GM23248 (cell line): Measurements from ENCODE around the gene WSB1. TPM values are rescaled to one million over a fixed set of nuclear protein-coding genes. Genes with fewer than 3 reads are reported as not detected.

ENCODE experiments used
- DNase-seq: peaks from one replicate; pipeline ENCODE4 v3.0.0-alpha.2; 2015
- H2AFZ ChIP-seq: fragments of 200-600 bp; sonication (generic); 2 replicates; pipeline ENCODE4 v1.6.1; 2016; ENCODE audit warnings: antibody characterized with exemption
- H3F3A ChIP-seq: fragments of 200-600 bp; sonication (generic); 2 replicates; pipeline ENCODE4 v1.6.1; 2016; ENCODE audit warnings: mild to moderate bottlenecking, antibody characterized with exemption, mixed run types; ENCODE audit not compliant: insufficient read depth
- H3K27ac ChIP-seq: fragments of 200-600 bp; sonication (generic); 2 replicates; pipeline ENCODE4 v1.5.1; 2016; ENCODE audit warnings: mild to moderate bottlenecking
- H3K27me3 ChIP-seq: fragments of 200-600 bp; sonication (generic); replicated peaks from 2 replicates; pipeline ENCODE4 v1.6.1; 2016; ENCODE audit warnings: mild to moderate bottlenecking; ENCODE audit not compliant: insufficient read depth
- H3K36me3 ChIP-seq: fragments of 200-600 bp; sonication (generic); 2 replicates; pipeline ENCODE4 v1.6.1; 2016; ENCODE audit warnings: low read depth, mild to moderate bottlenecking
- H3K4me1 ChIP-seq: fragments of 200-600 bp; sonication (generic); 2 replicates; pipeline ENCODE4 v1.6.1; 2016; ENCODE audit warnings: mild to moderate bottlenecking; ENCODE audit not compliant: insufficient read depth
- H3K4me2 ChIP-seq: fragments of 200-600 bp; sonication (generic); one replicate; pipeline ENCODE4 v1.6.1; 2016; ENCODE audit warnings: mild to moderate bottlenecking; ENCODE audit not compliant: unreplicated experiment
- H3K4me3 ChIP-seq: fragments of 200-600 bp; sonication (generic); 2 replicates; pipeline ENCODE4 v1.5.1; 2016; ENCODE audit warnings: mild to moderate bottlenecking
- H3K79me2 ChIP-seq: fragments of 200-600 bp; sonication (generic); 2 replicates; pipeline ENCODE4 v1.6.1; 2016; ENCODE audit warnings: mild to moderate bottlenecking; ENCODE audit not compliant: insufficient read depth
- H3K9ac ChIP-seq: fragments of 200-600 bp; sonication (generic); 2 replicates; pipeline ENCODE4 v1.6.1; 2016; ENCODE audit warnings: mild to moderate bottlenecking
- H3K9me2 ChIP-seq: fragments of 200-600 bp; sonication (generic); 2 replicates; pipeline ENCODE4 v1.6.1; 2016; ENCODE audit warnings: mixed run types, mild to moderate bottlenecking, moderate library complexity; ENCODE audit not compliant: insufficient read depth
- H3K9me3 ChIP-seq: fragments of 200-600 bp; sonication (generic); one replicate; pipeline ENCODE4 v1.6.1; 2017; ENCODE audit warnings: low read depth
- H4K20me1 ChIP-seq: fragments of 200-600 bp; sonication (generic); 2 replicates; pipeline ENCODE4 v1.6.0; 2016; ENCODE audit not compliant: insufficient read depth
- EZH2 ChIP-seq: fragments of 200-600 bp; sonication (generic); IDR thresholded peaks from 2 replicates; pipeline ENCODE4 v1.6.1; 2018; ENCODE audit warnings: antibody characterized with exemption, mild to moderate bottlenecking; ENCODE audit not compliant: insufficient read depth, poor library complexity, severe bottlenecking
- EZH2phosphoT487 ChIP-seq: fragments of 200-600 bp; sonication (generic); IDR thresholded peaks from 2 replicates; pipeline ENCODE4 v1.6.1; 2018; ENCODE audit warnings: antibody characterized with exemption, moderate library complexity, mild to moderate bottlenecking, low read depth; ENCODE audit not compliant: insufficient read depth
- WGBS, 2 experiments: methylation state at CpG; one replicate each; pipeline ENCODE4 v1.1.6; 2015 to 2017; ENCODE audit warnings: low lambda C conversion rate in 2 of 2, low coverage in 1 of 2; ENCODE audit errors: missing lambda C conversion rate in 2 of 2; 5-methylcytosine and 5-hydroxymethylcytosine counted together
- in situ Hi-C: fragments of 300-500 bp; cut with MboI; formaldehyde crosslinking; loops from 2 replicates; pipeline ENCODE4 v1.15.0; 2020
- polyA plus RNA-seq: library from polyadenylated mRNA; unstranded; fragments of >200 nt; fragmentation: Nextera tagmentation; extraction: Ambion mirVana; gene quantifications from 2 replicates; pipeline ENCODE4 v1.2.1, GENCODE V29; 2016
- total RNA-seq: library from RNA; depleted of rRNA; stranded (reverse); fragments of >200 nt; shearing (Covaris generic); gene quantifications from 2 replicates; pipeline ENCODE4 v1.2.3, GENCODE V29; 2014

Gene WSB1
- total and polyA plus RNA-seq, 2 experiments from 2014 or later, result 127 to 135 TPM

DNA sequence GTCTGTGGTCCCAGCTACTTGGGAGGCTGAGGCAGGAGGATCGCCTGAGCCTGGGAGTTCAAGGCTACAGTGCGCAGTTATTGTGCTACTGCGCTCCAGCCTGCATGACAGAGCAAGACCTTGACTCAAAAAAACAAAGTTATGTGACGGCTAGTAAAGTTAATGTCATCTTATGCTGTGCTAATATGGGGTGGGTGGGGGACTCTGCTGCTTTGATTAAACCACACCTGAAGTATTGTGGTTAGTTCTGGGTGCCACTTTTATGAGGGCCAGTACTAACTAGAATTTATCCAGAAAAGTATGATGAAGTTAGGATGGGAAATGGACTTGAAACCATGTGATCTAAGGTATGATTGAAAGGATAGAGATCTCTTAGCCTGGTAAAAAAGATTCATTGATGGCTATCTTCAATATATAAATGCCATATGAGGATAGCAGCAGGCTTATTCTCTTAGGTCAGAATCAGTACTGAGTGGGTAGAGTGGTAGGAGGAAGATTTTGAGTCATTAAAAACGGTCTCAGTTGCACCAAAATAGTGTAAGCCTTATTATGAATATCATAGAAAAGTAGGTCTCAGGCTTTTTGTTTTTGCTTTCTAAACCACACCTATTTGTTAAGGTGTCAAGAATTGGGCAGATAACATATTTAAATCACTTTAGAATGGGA is 5.6 kb downstream of the WSB1 start:
- H2AFZ ChIP-seq, result no peak overlapping the region
- H3K9ac ChIP-seq, result no peak overlapping the region
- H3F3A ChIP-seq, result peaks cover 42% of the 10 kb centered on the region
- no peak overlapping the region for H3K4me2 ChIP-seq
- peaks cover 12% of the 10 kb centered on the region for H3K36me3 ChIP-seq
- peaks cover 25% of the 10 kb centered on the region for H3K4me1 ChIP-seq
- DNase-seq, result no peak
- H3K79me2 ChIP-seq, result peaks cover 100% of the 10 kb centered on the region
- 73 to 78% methylated on average over 5 of the region's 5 CpGs for WGBS, 2 experiments
- H4K20me1 ChIP-seq, result peaks cover 20% of the 10 kb centered on the region; the same call in 1 of the 2 replicates
- no peaks in the 10 kb centered on the region for H3K9me3 ChIP-seq
- H3K27ac ChIP-seq, result no peak overlapping the region
- in situ Hi-C loops, result no loop called here
- no peak for TF ChIP-seq EZH2
- TF ChIP-seq EZH2phosphoT487, result no peak
- no peaks in the 10 kb centered on the region for H3K9me2 ChIP-seq
- H3K27me3 ChIP-seq, result no peaks in the 10 kb centered on the region
- no peak overlapping the region for H3K4me3 ChIP-seq

- Histone ChIP-seq H3F3A (peaks cover 26% of the 10 kb centered on the region), H3K4me3 (no peak overlapping the region), H3K36me3 (peaks cover 51% of the 10 kb centered on the region), H3K4me2 (no peak overlapping the region), H3K9me2 (no peaks in the 10 kb centered on the region), H3K79me2 (peaks cover 100% of the 10 kb centered on the region), H3K27ac (no peak overlapping the region), H2AFZ (no peak overlapping the region), H4K20me1 (peaks cover 24% of the 10 kb centered on the region; the same call in 1 of the 2 replicates), H3K9ac (no peak overlapping the region), H3K4me1 (peaks cover 12% of the 10 kb centered on the region), H3K27me3 (no peaks in the 10 kb centered on the region), H3K9me3 (no peaks in the 10 kb centered on the region)
- 96 to 98% methylated on average over 2 of the region's 2 CpGs for WGBS, 2 experiments
- in situ Hi-C loops, result no loop called here
- TF ChIP-seq EZH2phosphoT487 (no peak), EZH2 (no peak)
- DNase-seq, result no peak
Measured at GRCh38 chr17:27303734-27304133, 9.8 kb downstream of the WSB1 start.

DNA sequence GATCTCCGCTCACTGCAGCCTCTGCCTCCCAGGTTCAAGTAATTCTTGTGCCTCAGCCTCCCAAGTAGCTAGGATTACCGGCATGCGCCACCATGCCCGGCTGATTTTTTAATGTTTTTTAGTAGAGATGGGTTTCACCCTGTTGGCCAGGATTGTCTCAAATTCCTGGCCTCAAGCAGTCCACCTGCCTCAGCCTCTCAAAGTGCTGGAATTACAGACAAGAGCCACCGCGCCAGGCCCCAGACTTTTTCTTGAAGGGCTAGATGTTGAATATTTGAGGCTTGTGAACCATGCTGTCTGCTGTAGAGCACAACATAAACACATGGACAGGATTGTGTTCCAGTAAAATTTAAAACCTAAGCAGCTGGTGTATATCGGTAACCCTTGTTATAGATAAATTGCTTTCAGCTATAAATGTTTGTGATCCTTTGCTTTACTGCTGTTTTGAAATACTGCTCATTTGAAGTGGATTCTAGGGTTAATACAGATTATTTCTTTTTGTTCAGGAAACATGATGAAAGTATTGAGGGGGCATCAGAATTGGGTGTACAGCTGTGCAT is 12.4 kb downstream of the WSB1 start:
- WGBS, 2 experiments, result 84 to 86% methylated on average over 7 of the region's 7 CpGs
- no peak for DNase-seq
- peaks cover 77% of the 10 kb centered on the region for H3K36me3 ChIP-seq

GRCh38 chr17:27310565-27311110 is 16.7 kb downstream of the WSB1 start:
- Histone ChIP-seq H2AFZ (no peak overlapping the region), H3K9ac (no peak overlapping the region), H3K27me3 (no peaks in the 10 kb centered on the region), H4K20me1 (0 out of 2 replicates have a peak, but pooled peaks cover 4% of the 10 kb centered on the region), H3F3A (peaks cover 31% of the 10 kb centered on the region), H3K36me3 (peaks cover 83% of the 10 kb centered on the region), H3K79me2 (peaks cover 52% of the 10 kb centered on the region), H3K9me2 (no peaks in the 10 kb centered on the region), H3K4me1 (peaks cover 6% of the 10 kb centered on the region; the same call in 1 of the 2 replicates), H3K4me2 (no peak overlapping the region), H3K27ac (no peak overlapping the region), H3K9me3 (no peaks in the 10 kb centered on the region), H3K4me3 (no peak overlapping the region)
- in situ Hi-C loops, result no loop called here
- no peak for DNase-seq
- 85% methylated on average over 4 of the region's 4 CpGs for WGBS, 2 experiments
- no peak for TF ChIP-seq EZH2phosphoT487
- TF ChIP-seq EZH2, result no peak

More for the DNA sequence above, 12.4 kb downstream of the WSB1 start:
- no peak overlapping the region for H3K4me2 ChIP-seq
- no peak overlapping the region for H3K4me3 ChIP-seq
- H2AFZ ChIP-seq, result no peak overlapping the region
- TF ChIP-seq EZH2 (no peak), EZH2phosphoT487 (no peak)
- peaks cover 11% of the 10 kb centered on the region; the same call in 1 of the 2 replicates for H4K20me1 ChIP-seq
- H3K9me2 ChIP-seq, result no peaks in the 10 kb centered on the region
- H3K79me2 ChIP-seq, result peaks cover 95% of the 10 kb centered on the region
- H3K9ac ChIP-seq, result no peak overlapping the region
- no peaks in the 10 kb centered on the region for H3K9me3 ChIP-seq
- H3K27me3 ChIP-seq, result no peaks in the 10 kb centered on the region
- peaks cover 15% of the 10 kb centered on the region for H3F3A ChIP-seq
- 0 out of 2 replicates have a peak, but pooled peaks cover under 1% of the 10 kb centered on the region for H3K4me1 ChIP-seq
- H3K27ac ChIP-seq, result no peak overlapping the region
- in situ Hi-C loops, result no loop called here
